ENCODE results near the gene TMPO.

DNA sequence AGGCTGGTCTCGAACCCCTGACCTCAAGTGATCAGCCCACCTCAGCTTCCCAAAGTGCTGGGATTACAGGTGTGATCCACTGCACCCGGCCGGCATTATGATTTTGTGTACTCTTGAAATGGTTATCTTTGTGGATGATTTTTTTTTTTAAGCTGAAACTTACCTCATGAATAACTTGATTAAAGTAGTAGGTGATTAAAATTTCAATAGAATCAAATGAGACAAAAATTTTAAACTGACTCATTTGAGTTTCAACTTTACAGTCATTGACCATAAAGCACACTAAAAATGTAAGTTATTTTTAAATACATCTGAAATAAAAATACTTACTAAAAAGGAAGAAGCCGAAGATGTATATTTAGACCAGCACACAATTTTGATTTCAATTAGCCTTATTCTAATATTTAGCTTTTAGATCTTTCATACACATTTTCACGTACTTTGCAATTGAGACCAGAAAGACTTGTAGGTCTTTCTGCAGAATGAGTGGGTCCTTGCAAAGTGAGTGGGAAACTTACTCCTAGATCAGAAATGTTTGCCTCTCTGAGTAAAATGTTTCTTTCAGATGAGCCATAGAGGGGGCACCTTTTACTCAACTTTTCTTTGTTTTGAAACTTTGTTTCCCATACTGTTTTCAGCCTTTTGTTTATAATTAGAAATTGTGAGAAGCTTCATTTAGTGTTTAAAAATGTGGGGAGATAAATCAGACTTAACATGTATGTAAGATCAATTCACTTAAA lies 34.2 kb downstream of the TMPO start:
- TF ChIP-seq EZH2 (IDR thresholded peaks at IDR 0.05; ENCODE audit: insufficient read depth, poor library complexity, severe bottlenecking): no peak
- TF ChIP-seq EZH2phosphoT487 (IDR thresholded peaks at IDR 0.05; ENCODE audit: insufficient read depth, low read depth): no peak
